ENCODE data around the gene SLC4A3.

SLC4A3 gene

DNA sequence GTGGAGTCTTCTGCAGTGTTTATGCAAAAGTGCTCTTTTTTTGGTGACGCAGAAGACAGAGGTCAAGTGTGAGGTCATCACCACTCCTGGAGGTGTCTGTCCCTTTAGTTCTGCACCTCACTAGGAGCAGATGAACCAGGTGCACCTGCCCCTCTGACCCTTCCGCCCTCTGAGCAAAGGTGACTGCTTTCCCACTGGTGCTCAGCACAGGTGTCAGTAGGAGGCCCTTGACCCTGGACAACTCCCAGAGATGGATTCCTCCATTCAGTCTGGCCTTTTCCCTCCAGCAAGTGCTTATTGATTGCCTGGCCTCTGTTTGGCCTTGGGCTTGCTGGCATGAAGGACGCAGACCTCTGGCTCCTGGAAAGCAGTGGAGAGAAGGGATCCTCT is 8.7 kb upstream of the SLC4A3 start:
- Histone ChIP-seq H3K27me3 (ENCODE audit: control insufficient read depth, insufficient read depth, low read length) (no peaks in the 10 kb centered on the region), H3K36me3 (ENCODE audit: control insufficient read depth, insufficient read depth, low read length) (peaks cover 15% of the 10 kb centered on the region), H3K9ac (ENCODE audit: low read length) (no peak overlapping the region), H3K4me1 (ENCODE audit: control insufficient read depth, insufficient read depth, low read length) (no peaks in the 10 kb centered on the region), H3K4me3 (ENCODE audit: low read length) (no peak overlapping the region), H3K27ac (ENCODE audit: low read depth, low read length) (no peak overlapping the region)

DNA sequence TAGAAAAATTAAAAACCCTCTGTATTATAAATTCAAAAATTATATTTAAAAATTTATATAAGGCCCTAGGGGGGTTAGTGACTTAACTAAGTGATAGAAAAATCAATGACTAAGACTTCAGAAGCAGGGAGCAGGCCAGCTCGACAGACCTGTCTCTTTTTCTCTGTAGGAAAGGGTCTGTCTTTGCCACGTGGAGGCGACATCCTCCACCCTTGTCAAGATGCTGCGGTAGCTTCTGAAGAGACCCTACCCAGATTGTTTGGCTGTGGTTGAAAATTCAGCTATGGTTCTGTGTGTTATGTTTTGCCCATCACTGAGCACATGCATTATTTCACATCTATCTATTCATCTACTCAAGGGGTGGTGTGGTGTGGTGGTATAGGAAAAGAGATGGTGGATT is 8.2 kb upstream of the SLC4A3 start:
- no peak overlapping the region for H3K4me3 ChIP-seq (ENCODE audit: low read length)
- H3K9ac ChIP-seq (ENCODE audit: low read length) = no peak overlapping the region
- H3K4me1 ChIP-seq (ENCODE audit: control insufficient read depth, insufficient read depth, low read length) = no peaks in the 10 kb centered on the region
- no peaks in the 10 kb centered on the region for H3K27me3 ChIP-seq (ENCODE audit: control insufficient read depth, insufficient read depth, low read length)
- H3K36me3 ChIP-seq (ENCODE audit: control insufficient read depth, insufficient read depth, low read length) = peaks cover 13% of the 10 kb centered on the region
- H3K27ac ChIP-seq (ENCODE audit: low read depth, low read length) = no peak overlapping the region

DNA sequence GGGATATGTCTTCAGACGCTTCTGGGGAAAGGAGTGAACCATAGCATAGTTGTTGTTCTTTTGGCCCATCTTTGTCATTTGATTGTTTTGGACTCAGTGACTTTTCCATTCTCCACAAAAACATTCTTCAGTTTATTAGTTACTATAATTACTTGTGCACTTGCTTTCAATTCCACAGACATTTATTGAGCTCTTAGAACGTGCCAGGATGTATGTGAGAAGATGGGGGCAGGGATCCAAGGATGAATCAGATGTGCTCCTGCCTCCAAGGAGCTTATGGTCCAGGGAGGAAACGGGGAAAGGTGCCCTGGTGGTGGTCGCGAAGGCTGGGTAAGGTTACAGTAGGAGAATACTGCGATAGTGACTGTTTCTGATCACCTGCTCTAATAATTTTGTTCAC is 6.9 kb upstream of the SLC4A3 start:
- H3K27me3 ChIP-seq (ENCODE audit: control insufficient read depth, insufficient read depth, low read length) = no peaks in the 10 kb centered on the region
- no peak overlapping the region for H3K4me3 ChIP-seq (ENCODE audit: low read length)
- H3K27ac ChIP-seq (ENCODE audit: low read depth, low read length) = no peak overlapping the region
- peaks cover 3% of the 10 kb centered on the region for H3K36me3 ChIP-seq (ENCODE audit: control insufficient read depth, insufficient read depth, low read length)
- no peak overlapping the region for H3K9ac ChIP-seq (ENCODE audit: low read length)
- no peaks in the 10 kb centered on the region for H3K4me1 ChIP-seq (ENCODE audit: control insufficient read depth, insufficient read depth, low read length)

DNA sequence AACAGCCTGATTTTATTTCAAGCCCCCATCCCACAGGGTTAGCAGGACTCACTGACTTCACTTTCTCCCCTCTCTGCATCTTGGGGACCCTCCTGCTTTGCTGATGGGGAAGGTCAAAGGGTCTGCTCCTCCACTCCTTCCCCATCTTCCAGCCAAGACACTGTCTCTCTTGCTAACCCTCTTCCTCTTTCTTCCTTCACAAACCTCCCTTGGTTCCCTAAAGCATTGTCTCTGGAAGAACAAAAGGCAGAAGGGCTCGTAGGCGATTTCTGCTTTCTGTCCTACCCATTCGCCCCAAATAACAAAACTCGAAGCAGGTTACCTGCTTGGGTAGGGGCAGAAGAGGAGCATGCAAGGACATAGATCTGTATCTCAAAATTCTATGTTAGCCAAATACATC is 5.5 kb upstream of the SLC4A3 start:
- Histone ChIP-seq H3K4me3 (ENCODE audit: low read length) (no peak overlapping the region), H3K27me3 (ENCODE audit: control insufficient read depth, insufficient read depth, low read length) (no peaks in the 10 kb centered on the region), H3K9ac (ENCODE audit: low read length) (no peak overlapping the region), H3K4me1 (ENCODE audit: control insufficient read depth, insufficient read depth, low read length) (peaks cover under 1% of the 10 kb centered on the region), H3K27ac (ENCODE audit: low read depth, low read length) (no peak overlapping the region), H3K36me3 (ENCODE audit: control insufficient read depth, insufficient read depth, low read length) (no peaks in the 10 kb centered on the region)

DNA sequence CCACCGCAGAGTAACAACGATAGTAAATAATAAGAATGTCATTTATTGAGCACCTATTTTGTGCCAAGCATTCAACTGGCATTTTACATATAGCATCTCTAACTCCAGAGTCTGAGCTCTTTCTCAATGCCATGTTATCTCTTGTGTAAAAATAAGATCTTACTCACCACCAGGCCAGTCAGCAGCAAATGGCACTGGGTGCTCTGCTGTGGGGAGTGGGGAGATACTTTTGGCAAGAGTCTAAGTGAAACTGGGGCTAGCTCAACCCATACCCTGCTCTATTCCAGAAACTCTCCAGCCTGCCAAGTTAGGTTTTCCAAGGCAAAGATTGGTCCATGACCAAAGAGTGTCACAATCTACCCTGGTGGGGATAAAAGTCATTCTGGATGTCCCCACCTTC is 5.0 kb upstream of the SLC4A3 start:
- Histone ChIP-seq H3K9ac (ENCODE audit: low read length) (no peak overlapping the region), H3K4me1 (ENCODE audit: control insufficient read depth, insufficient read depth, low read length) (peaks cover 3% of the 10 kb centered on the region), H3K4me3 (ENCODE audit: low read length) (no peak overlapping the region), H3K27me3 (ENCODE audit: control insufficient read depth, insufficient read depth, low read length) (no peaks in the 10 kb centered on the region), H3K36me3 (ENCODE audit: control insufficient read depth, insufficient read depth, low read length) (no peaks in the 10 kb centered on the region), H3K27ac (ENCODE audit: low read depth, low read length) (no peak overlapping the region)

DNA sequence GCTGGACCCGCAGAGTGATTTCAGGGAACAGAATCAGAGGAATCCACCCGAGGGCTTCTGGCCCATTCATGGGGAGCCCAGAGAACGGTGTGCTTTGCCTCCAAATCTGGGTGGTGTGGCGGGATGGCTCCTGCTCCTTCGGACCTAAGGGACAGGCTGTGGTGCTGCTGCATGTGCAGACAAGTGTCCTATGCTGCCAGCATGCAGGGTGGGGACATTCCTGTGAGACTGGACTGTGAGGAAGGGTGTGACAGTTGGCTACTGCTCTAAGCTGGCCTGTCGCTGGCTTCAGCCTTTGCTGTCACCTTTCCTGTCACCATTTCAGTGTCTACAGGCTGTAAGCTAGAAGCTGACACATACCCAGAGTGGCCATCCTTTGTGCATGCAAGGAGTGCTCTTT is 2.9 kb upstream of the SLC4A3 start:
- Histone ChIP-seq H3K27me3 (ENCODE audit: control insufficient read depth, insufficient read depth, low read length) (no peaks in the 10 kb centered on the region), H3K36me3 (ENCODE audit: control insufficient read depth, insufficient read depth, low read length) (no peaks in the 10 kb centered on the region), H3K9ac (ENCODE audit: low read length) (no peak overlapping the region), H3K4me1 (ENCODE audit: control insufficient read depth, insufficient read depth, low read length) (peaks cover 3% of the 10 kb centered on the region), H3K4me3 (ENCODE audit: low read length) (no peak overlapping the region), H3K27ac (ENCODE audit: low read depth, low read length) (no peak overlapping the region)

DNA sequence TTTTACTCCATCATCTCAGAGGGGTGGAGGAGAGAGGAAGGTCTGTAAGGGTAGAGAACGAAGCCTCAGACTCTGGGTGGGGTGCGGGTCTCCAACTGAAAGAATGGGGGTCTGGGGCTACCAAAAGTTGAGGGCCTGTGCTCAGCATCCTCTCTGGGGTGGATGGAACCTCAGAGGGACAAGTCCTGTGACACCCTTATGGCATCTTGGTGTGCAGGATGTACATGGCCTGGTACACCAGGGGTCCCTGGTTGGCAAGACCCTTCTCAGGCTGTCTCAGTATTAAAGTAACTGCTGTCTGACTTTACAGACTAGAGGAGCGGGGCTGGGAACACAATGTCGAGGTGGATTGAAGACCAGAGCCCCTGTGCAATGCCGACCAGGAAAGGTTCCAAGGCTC is 2.3 kb upstream of the SLC4A3 start:
- H3K27ac ChIP-seq (ENCODE audit: low read depth, low read length) = no peak overlapping the region
- peaks cover 3% of the 10 kb centered on the region for H3K4me1 ChIP-seq (ENCODE audit: control insufficient read depth, insufficient read depth, low read length)
- H3K27me3 ChIP-seq (ENCODE audit: control insufficient read depth, insufficient read depth, low read length) = no peaks in the 10 kb centered on the region
- H3K9ac ChIP-seq (ENCODE audit: low read length) = no peak overlapping the region
- H3K4me3 ChIP-seq (ENCODE audit: low read length) = no peak overlapping the region
- H3K36me3 ChIP-seq (ENCODE audit: control insufficient read depth, insufficient read depth, low read length) = no peaks in the 10 kb centered on the region

DNA sequence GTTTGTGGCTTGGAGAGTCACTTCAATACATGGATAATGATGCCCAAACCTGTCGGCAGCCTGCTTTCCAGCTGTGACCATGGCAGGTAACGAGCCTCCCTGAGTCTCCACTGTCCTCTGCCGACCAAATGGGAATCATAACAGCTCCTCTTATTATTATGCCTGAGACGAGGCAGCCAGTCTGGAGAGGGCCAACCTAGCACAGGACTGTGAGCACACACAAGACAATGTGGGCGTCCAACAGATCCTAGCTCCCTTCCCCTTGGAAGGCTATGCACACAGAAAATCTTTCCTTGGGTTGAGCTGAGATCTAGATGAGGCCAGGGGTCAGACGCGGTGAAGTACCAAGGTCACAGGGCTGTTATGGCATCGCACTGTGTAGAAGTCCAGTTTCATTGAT is 890 bp upstream of the SLC4A3 start:
- Histone ChIP-seq H3K4me3 (ENCODE audit: low read length) (no peak overlapping the region), H3K36me3 (ENCODE audit: control insufficient read depth, insufficient read depth, low read length) (no peaks in the 10 kb centered on the region), H3K4me1 (ENCODE audit: control insufficient read depth, insufficient read depth, low read length) (peaks cover 3% of the 10 kb centered on the region), H3K9ac (ENCODE audit: low read length) (no peak overlapping the region), H3K27me3 (ENCODE audit: control insufficient read depth, insufficient read depth, low read length) (no peaks in the 10 kb centered on the region), H3K27ac (ENCODE audit: low read depth, low read length) (no peak overlapping the region)

DNA sequence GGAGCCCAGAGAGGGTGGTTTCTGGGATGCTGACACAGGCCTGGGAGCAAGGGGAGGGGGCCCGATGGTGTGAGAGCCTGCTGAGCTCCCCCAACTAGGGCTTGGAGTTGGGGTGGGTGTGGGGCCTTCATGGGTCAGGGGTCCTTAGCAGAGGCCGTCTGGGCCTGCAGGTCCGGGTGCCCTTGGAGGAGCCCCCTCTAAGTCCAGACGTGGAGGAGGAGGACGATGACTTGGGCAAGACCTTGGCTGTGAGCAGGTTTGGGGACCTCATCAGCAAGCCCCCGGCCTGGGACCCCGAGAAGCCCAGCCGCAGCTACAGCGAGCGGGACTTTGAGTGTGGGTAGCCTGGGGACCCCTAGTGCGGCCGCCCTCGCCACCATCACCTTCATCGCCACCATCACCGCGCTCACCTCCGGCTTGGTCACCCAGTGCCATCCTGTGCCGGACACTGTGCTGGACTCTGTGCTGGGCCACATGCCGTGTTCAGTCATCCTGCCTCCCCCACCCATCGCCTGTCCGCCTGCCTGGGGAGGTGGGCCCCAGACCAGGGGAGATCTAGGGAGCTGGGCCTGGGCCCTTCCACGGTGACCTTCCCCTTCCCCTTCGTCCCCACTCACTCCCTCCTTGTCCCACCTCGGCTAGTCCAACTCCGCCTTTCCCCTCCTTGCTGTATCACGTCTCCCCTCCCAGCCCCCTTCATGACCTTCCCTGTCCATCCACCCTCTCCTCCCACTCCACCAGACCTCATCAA is 980 bp downstream of the SLC4A3 start:
- H3K9ac ChIP-seq (ENCODE audit: low read length) = no peak overlapping the region
- no peaks in the 10 kb centered on the region for H3K27me3 ChIP-seq (ENCODE audit: control insufficient read depth, insufficient read depth, low read length)
- no peak overlapping the region for H3K27ac ChIP-seq (ENCODE audit: low read depth, low read length)
- H3K36me3 ChIP-seq (ENCODE audit: control insufficient read depth, insufficient read depth, low read length) = no peaks in the 10 kb centered on the region
- no peak overlapping the region for H3K4me3 ChIP-seq (ENCODE audit: low read length)
- H3K4me1 ChIP-seq (ENCODE audit: control insufficient read depth, insufficient read depth, low read length) = peaks cover 3% of the 10 kb centered on the region

DNA sequence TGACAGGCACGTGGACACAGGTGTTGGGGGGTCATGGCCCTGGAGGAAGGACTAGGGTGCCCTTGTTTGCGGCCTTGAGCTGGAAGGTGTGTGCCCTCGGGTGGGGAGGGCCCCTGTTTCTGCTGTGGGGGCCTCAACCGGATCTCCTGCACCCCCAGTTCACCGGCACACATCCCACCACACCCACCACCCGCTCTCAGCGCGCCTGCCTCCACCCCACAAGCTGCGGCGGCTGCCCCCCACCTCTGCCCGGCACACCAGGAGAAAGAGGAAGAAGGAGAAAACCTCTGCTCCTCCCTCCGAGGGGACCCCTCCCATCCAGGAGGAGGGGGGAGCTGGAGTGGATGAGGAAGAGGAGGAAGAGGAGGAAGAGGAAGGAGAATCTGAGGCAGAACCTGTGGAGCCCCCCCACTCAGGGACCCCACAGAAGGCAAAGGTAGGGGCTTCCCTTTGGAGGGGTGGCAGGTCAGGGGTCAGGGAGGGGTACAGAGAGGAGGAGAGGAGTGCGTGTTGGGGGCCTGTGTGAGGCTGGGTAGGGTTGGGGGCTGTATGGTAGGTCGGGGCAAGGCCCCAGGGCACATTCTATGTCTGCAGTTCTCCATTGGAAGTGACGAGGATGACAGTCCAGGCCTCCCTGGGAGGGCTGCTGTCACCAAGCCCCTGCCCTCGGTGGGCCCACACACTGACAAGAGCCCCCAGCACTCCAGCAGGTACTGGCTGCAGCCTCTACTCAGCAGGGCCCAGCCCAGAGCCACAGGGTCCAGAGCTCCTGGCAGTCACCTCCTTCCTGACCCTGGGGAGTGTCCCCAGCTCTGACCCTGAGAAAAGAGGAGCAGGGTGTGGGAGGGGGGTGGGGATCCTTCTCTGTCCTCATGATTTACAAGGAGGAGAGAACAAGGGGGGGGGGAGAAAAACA is 1.8 kb downstream of the SLC4A3 start:
- no peak overlapping the region for H3K9ac ChIP-seq (ENCODE audit: low read length)
- no peaks in the 10 kb centered on the region for H3K27me3 ChIP-seq (ENCODE audit: control insufficient read depth, insufficient read depth, low read length)
- no peak overlapping the region for H3K4me3 ChIP-seq (ENCODE audit: low read length)
- H3K27ac ChIP-seq (ENCODE audit: low read depth, low read length) = no peak overlapping the region
- H3K4me1 ChIP-seq (ENCODE audit: control insufficient read depth, insufficient read depth, low read length) = peaks cover 3% of the 10 kb centered on the region
- H3K36me3 ChIP-seq (ENCODE audit: control insufficient read depth, insufficient read depth, low read length) = no peaks in the 10 kb centered on the region

DNA sequence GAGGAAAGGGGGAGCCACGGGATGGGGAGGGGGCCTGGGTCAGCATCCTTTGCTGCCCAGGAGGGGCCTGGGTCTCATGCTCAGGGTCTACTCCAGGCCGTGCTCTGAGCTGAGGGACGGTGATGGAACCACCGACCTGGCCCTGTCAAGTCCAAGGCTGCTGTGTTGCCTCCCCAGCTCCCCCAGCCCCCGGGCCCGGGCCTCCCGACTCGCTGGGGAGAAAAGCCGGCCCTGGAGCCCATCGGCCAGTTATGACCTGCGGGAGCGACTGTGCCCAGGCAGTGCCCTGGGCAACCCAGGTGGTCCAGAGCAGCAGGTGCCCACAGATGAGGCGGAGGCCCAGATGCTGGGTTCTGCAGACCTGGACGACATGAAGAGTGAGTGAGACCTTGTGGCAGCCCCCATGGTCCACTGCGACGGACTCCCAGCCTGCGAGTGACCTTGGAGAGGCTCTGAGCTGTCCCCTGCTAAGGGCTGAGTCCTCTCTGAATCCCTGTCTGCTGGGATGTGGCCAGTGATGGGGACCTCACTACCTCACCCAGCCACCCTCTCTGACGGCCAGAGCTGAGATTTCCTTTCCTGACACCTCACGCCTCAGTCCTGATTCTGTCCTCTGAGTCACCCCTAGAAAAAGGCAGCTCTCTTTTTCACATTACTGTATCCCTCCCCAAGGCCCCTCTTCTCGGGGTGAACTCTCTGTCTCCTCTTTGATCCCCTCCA is 2.7 kb downstream of the SLC4A3 start:
- H3K36me3 ChIP-seq (ENCODE audit: control insufficient read depth, insufficient read depth, low read length) = no peaks in the 10 kb centered on the region
- H3K27me3 ChIP-seq (ENCODE audit: control insufficient read depth, insufficient read depth, low read length) = no peaks in the 10 kb centered on the region
- H3K9ac ChIP-seq (ENCODE audit: low read length) = no peak overlapping the region
- no peak overlapping the region for H3K27ac ChIP-seq (ENCODE audit: low read depth, low read length)
- no peak overlapping the region for H3K4me3 ChIP-seq (ENCODE audit: low read length)
- H3K4me1 ChIP-seq (ENCODE audit: control insufficient read depth, insufficient read depth, low read length) = peaks cover 3% of the 10 kb centered on the region

DNA sequence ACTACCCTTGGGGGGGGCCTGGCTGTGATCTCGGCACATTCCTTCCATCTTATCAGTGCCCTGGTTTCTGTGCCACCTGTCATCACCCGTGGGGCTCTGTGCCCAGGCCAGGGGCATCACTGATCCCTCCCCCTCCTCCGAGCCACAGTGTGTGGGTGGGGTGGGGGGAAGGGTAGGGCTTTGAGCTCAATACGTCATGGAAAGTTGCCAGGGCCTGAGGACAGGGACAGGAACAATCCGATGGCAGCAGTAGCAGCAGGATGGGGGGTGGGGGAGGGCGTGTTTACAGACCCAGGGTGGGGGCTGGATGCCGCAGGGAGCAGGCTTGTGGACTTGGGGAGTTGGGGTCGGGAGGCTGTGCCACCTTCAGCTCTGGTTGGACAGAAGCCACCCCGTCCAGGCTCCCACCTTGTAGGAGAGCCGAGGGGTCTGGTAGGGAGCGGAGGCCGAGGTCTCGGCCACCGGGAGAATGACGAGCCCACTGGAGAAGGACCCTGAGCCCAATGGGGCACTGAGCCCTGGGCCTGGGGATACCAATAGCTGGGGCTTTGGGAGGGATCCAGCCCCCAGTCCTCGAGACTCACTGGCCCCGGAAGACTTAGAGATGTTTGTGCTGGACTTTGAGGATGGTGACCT is 3.5 kb downstream of the SLC4A3 start:
- no peaks in the 10 kb centered on the region for H3K27me3 ChIP-seq (ENCODE audit: control insufficient read depth, insufficient read depth, low read length)
- H3K27ac ChIP-seq (ENCODE audit: low read depth, low read length) = no peak overlapping the region
- H3K4me1 ChIP-seq (ENCODE audit: control insufficient read depth, insufficient read depth, low read length) = peaks cover 3% of the 10 kb centered on the region
- H3K9ac ChIP-seq (ENCODE audit: low read length) = no peak overlapping the region
- no peak overlapping the region for H3K4me3 ChIP-seq (ENCODE audit: low read length)
- H3K36me3 ChIP-seq (ENCODE audit: control insufficient read depth, insufficient read depth, low read length) = no peaks in the 10 kb centered on the region

Data from rectal smooth muscle tissue (tissue), 1 donor.